Measurements from ENCODE around the gene CXCR6.

- TF ChIP-seq CTCF (conservative IDR thresholded peaks at IDR 0.05; ENCODE audit: low read depth in 2 of 2) (no peak), EZH2 (IDR thresholded peaks at IDR 0.05; ENCODE audit: low read depth, unreplicated experiment) (no peak), REST (IDR thresholded peaks at IDR 0.05; ENCODE audit: unreplicated experiment) (no peak), POLR2AphosphoS5 (IDR thresholded peaks at IDR 0.05; ENCODE audit: low read depth) (no peak), NANOG (IDR thresholded peaks at IDR 0.05; ENCODE audit: borderline replicate concordance) (no peak), JUNB (IDR thresholded peaks at IDR 0.05; ENCODE audit: unreplicated experiment) (no peak), ETS1 (IDR thresholded peaks at IDR 0.05) (no peak)
Observed at GRCh38 chr3:45986303-45986982, 43.2 kb downstream of the CXCR6 start.

Measured in GM23338 (cell line).